HUES48 (cell line): ENCODE results near the gene CDK15.

ENCODE experiments used
- H3K27ac ChIP-seq: one replicate; pipeline ENCODE4 v1.7.0; 2013; ENCODE audit warnings: low read depth, low read length, inconsistent platforms
- H3K27me3 ChIP-seq: 2 replicates; pipeline ENCODE4 v1.6.1; 2013; ENCODE audit warnings: mild to moderate bottlenecking, low read length; ENCODE audit not compliant: control insufficient read depth, insufficient read depth
- H3K36me3 ChIP-seq: 2 replicates; pipeline ENCODE4 v1.6.1; 2013; ENCODE audit warnings: low read length; ENCODE audit not compliant: control insufficient read depth, insufficient read depth
- H3K4me1 ChIP-seq: 2 replicates; pipeline ENCODE4 v1.6.1; 2013; ENCODE audit warnings: mild to moderate bottlenecking, low read length; ENCODE audit not compliant: control insufficient read depth, insufficient read depth
- H3K4me3 ChIP-seq: 2 replicates; pipeline ENCODE4 v1.5.1; 2013; ENCODE audit warnings: mild to moderate bottlenecking, low read depth, low read length
- H3K9ac ChIP-seq: 2 replicates; pipeline ENCODE4 v1.6.1; 2013; ENCODE audit warnings: mild to moderate bottlenecking, low read depth, low read length, moderate library complexity
- H3K9me3 ChIP-seq: 2 replicates; pipeline ENCODE4 v1.6.1; 2013; ENCODE audit warnings: low read length; ENCODE audit not compliant: control insufficient read depth, insufficient read depth

The CDK15 gene

DNA sequence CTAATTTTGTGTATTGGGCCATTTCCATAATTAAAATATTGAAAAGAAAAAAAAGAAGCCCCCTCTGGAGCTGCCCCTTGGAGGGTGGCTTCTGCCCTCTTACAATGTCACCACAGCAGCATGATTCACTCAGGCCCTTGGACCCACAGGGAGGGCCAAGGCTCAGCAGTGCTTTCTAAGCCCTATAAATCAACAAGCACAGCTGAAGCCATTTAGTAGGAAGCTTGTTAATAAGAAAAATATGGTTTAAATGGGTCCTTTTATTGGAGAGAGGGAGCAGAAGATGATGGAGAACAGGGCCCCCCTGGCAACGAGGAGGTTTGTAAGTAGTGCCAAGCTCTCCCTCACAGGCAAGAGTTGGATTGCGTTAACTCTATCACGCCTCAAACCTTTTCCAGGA lies 119.7 kb downstream of the CDK15 start:
- Histone ChIP-seq H3K4me1 (peaks cover 28% of the 10 kb centered on the region), H3K27ac (no peak overlapping the region), H3K4me3 (no peak overlapping the region), H3K36me3 (no peaks in the 10 kb centered on the region), H3K27me3 (no peaks in the 10 kb centered on the region), H3K9me3 (no peaks in the 10 kb centered on the region), H3K9ac (no peak overlapping the region)

DNA sequence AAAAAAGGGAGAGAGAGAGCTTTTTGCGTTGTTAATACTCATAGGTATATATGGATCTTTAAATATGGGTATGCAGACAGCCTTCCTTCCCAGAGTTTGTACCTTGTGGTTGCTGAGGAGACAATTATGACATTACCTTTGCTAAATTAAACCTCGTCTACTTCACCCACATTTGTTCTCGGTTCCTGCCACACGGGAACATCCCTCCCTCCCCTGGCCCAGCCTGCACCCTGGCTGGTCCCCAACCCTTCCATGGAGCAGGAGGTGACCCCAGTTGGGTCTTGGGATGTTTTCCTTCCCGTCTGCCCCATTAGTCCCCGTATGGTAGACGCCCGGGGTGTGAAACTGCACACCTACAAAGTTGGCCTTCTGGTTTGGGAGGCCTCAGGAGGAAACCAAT lies 122.0 kb downstream of the CDK15 start:
- peaks cover 35% of the 10 kb centered on the region for H3K4me1 ChIP-seq
- H3K9ac ChIP-seq, result no peak overlapping the region
- H3K36me3 ChIP-seq, result no peaks in the 10 kb centered on the region

DNA sequence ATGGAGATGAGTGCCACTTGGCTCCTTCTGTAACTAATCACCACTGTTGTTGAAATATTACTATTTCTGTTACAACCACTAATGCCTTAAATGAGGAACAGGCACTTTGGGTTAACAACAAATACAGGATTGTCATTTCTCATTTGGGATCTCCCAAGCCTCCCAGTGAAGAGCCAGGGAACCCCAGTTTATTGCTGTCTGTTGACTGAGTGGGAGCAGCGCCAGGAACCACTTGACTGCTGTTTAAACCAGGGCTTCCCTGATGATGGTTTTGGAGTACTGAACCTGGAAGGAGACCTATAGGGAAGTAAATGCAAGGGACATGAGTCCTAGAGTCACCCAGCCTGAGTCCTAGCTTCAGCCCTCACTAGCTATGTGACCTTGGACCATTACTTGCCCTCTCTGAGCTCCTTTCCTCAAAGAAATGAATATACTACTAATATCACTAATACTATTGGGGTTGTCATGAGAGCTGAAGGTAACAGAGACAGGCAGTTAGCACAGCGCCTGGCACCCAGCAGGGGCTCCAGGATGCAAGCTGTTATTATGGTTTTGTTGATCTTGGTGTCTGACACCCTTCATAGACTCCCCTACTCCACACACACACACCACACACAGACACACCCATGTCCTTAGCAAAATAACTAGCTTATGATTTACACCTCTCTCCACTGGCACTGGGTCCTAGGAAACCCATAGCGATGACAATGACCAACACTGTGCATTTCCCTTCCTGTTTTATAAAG lies 123.1 kb downstream of the CDK15 start:
- Histone ChIP-seq H3K9me3 (no peaks in the 10 kb centered on the region), H3K36me3 (no peaks in the 10 kb centered on the region), H3K27ac (peak overlapping the region; percentile 48), H3K4me1 (peaks cover 28% of the 10 kb centered on the region), H3K9ac (no peak overlapping the region), H3K27me3 (no peaks in the 10 kb centered on the region), H3K4me3 (no peak overlapping the region)

More for the DNA sequence above, 122.0 kb downstream of the CDK15 start:
- Histone ChIP-seq H3K4me3 (no peak overlapping the region), H3K9me3 (no peaks in the 10 kb centered on the region), H3K27me3 (no peaks in the 10 kb centered on the region), H3K27ac (no peak overlapping the region)

DNA sequence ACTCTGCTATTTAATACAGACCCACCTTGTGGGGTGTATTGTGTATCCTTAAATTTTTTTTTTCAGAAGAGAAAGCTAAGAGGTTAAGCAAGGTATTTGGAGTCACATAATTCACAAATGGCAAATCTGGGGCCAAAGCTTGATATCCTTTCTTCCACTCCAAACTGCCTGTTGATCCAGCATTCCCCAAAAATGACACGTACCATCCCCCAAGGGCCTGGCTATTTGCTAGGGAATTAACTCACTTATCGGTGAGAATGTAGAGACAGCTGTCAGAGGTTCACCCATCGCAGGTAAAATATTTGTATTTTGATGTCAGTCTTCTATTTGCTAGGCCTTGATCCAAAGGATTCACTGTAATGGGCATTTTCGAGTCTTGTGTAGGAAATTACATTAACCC lies 123.7 kb downstream of the CDK15 start:
- Histone ChIP-seq H3K27me3 (no peaks in the 10 kb centered on the region), H3K9me3 (no peaks in the 10 kb centered on the region), H3K36me3 (no peaks in the 10 kb centered on the region), H3K9ac (no peak overlapping the region), H3K4me3 (no peak overlapping the region), H3K4me1 (peaks cover 23% of the 10 kb centered on the region), H3K27ac (no peak overlapping the region)

DNA sequence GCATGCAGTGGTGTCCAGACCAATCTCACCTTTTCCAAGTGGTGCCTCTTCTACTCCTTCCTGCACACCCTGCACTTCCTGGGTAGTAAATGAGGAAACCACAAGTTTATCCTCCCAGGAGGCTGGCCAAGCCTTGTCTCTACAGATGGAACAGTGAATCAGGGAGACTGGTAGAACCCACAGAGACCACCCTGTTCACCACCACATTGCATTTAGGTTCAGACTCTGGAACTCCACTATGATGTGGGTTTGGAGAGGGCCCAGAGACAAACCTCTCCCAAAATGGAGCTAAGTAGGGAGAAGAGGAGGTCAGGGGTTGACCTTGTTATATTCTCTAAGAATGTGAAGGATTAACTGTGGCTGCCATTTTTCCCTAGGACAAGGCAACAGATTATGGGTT lies 124.5 kb downstream of the CDK15 start:
- no peak overlapping the region for H3K27ac ChIP-seq
- no peaks in the 10 kb centered on the region for H3K9me3 ChIP-seq
- peaks cover 23% of the 10 kb centered on the region for H3K4me1 ChIP-seq
- no peaks in the 10 kb centered on the region for H3K27me3 ChIP-seq
- H3K4me3 ChIP-seq, result no peak overlapping the region
- no peaks in the 10 kb centered on the region for H3K36me3 ChIP-seq
- H3K9ac ChIP-seq, result no peak overlapping the region

DNA sequence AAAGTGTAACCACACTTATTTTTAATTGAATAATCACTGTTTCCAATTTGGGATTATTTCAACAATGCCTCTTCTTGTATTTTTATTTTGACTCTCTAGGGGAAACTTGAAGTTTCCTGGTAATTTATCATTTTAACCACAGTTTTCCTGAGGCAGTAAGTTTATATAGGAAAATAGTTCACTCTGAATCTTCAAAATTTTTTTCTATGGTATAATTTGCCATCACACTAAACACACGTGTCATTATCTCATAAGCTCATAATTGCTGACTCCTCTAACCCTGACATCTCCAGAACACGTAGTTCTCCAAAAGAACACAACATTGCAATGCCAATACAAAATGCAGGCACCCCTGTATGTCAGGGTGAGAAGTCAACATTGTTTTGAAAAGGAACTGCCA lies 125.1 kb downstream of the CDK15 start:
- H3K27ac ChIP-seq, result no peak overlapping the region
- H3K9ac ChIP-seq, result no peak overlapping the region
- no peak overlapping the region for H3K4me3 ChIP-seq
- H3K4me1 ChIP-seq, result peaks cover 20% of the 10 kb centered on the region
- no peaks in the 10 kb centered on the region for H3K9me3 ChIP-seq
- no peaks in the 10 kb centered on the region for H3K27me3 ChIP-seq
- no peaks in the 10 kb centered on the region for H3K36me3 ChIP-seq

DNA sequence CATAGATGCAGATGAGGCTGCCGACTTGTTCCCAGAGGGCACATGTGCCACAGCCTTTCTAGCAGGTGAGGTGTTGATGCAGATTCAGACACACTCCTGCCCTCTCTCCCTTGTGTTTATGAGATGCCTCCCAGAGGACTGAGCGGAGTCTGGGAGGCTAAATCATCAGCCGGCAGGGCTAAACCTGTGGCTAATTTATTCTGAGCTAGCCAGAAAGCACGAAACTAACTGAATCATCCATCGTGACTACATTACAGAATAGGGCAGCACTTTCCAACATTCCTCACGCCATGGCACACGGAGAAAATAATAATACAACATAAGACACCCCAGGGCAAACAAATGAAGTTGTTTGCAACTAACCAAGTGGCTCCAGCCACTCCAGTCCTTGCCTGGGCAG lies 125.6 kb downstream of the CDK15 start:
- Histone ChIP-seq H3K4me1 (peaks cover 20% of the 10 kb centered on the region), H3K9ac (no peak overlapping the region), H3K36me3 (no peaks in the 10 kb centered on the region), H3K4me3 (no peak overlapping the region), H3K27ac (no peak overlapping the region), H3K27me3 (no peaks in the 10 kb centered on the region), H3K9me3 (no peaks in the 10 kb centered on the region)

DNA sequence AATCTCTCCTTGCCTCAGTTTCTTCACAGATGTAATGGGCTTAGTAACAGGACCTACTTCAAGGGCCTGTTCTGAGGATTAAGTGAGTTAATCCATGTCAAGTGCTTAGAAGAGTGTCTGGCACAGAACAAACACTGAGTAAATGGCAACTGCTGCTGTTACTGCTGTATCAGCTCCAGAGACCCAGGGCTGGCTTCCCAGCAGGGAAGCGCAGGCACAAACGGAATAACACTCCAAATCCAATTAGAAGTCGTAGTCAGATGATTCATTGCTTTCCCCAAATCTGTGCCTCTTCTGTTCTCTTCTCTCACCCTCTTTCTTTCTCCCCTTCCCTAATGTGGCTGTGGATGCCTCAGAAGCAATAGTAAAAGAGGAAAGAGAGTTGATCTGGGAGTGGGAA lies 126.2 kb downstream of the CDK15 start:
- no peaks in the 10 kb centered on the region for H3K27me3 ChIP-seq
- H3K4me1 ChIP-seq, result peaks cover 21% of the 10 kb centered on the region
- H3K4me3 ChIP-seq, result no peak overlapping the region
- H3K9ac ChIP-seq, result no peak overlapping the region
- no peaks in the 10 kb centered on the region for H3K9me3 ChIP-seq
- no peak overlapping the region for H3K27ac ChIP-seq
- H3K36me3 ChIP-seq, result no peaks in the 10 kb centered on the region

DNA sequence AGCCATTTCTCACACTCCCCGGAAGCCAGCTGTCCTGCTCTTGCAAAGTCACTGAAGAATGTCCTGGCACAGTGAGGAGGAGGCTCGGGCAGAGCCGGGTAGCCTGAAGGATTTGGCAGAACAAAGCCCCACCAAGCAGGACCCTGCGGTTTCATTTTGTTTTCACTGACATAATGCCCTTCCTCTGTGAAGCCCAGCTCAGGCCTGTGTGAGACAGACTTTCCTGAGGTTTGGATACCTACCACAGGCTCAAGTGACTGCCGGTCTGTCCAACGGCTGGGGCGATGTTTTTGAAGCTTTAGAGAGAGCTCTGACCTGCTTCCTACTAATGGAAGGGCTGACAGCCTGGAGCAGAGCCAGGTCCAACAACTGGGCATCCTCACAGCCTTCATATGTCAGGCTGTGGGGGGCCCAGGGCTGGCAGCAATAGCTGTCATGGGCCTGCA lies 127.5 kb downstream of the CDK15 start:
- H3K9me3 ChIP-seq, result no peaks in the 10 kb centered on the region
- H3K4me3 ChIP-seq, result no peak overlapping the region
- H3K27me3 ChIP-seq, result no peaks in the 10 kb centered on the region
- peaks cover 33% of the 10 kb centered on the region for H3K4me1 ChIP-seq
- H3K27ac ChIP-seq, result peak overlapping the region; percentile 65
- no peak overlapping the region for H3K9ac ChIP-seq
- H3K36me3 ChIP-seq, result no peaks in the 10 kb centered on the region

DNA sequence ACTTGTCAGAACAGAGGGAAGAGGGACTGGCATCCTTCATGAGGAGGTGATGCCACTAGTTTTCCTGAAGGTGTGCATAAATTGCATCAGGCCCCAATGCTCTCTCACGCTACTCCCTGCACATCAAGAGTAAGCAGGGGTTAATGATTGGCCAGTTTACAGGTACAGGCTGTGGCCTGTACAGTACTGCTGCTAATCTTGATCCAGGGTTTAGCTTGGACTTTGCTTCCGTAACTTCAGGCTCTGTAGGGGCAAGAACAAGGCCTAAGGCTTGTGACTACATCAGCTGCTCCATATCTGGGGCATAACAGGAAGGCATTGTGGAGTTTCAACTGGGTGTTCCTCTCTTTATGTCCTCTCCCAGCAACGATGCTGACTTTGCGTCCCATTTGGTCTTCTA lies 130.5 kb downstream of the CDK15 start:
- Histone ChIP-seq H3K27ac (peak overlapping the region; percentile 26), H3K9me3 (no peaks in the 10 kb centered on the region), H3K4me1 (peaks cover 35% of the 10 kb centered on the region), H3K9ac (no peak overlapping the region), H3K27me3 (no peaks in the 10 kb centered on the region), H3K36me3 (no peaks in the 10 kb centered on the region), H3K4me3 (no peak overlapping the region)

DNA sequence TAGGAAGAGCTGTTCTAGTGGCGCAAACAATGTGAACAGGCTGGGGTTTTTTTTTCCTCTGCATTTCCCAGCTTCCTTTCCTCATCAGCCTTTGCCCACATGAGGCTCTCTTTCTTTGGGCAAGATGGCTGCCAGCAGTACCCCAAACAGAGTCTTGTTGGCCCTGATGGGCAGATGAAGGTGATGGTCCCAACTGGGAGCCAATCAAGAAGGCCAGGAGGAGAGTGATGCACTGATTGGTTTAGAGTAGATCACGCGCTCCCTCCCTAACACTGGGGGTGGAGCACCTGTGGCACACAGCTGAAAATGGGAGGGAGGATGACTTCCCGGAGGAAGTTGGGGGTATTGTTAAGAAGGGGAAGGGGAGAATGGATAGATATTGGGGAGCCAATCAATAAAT lies 131.0 kb downstream of the CDK15 start:
- Histone ChIP-seq H3K4me1 (peaks cover 30% of the 10 kb centered on the region), H3K36me3 (no peaks in the 10 kb centered on the region), H3K9me3 (no peaks in the 10 kb centered on the region), H3K27ac (peak overlapping the region; percentile 26), H3K27me3 (no peaks in the 10 kb centered on the region), H3K4me3 (no peak overlapping the region), H3K9ac (no peak overlapping the region)
